ENCODE data around the gene C2CD4C.
"Not testable (repeated sequence)": the region's sequence is repeated elsewhere in the genome, so short reads cannot be mapped to it uniquely, and the experiment has no call there.

C2CD4C gene, protein sequence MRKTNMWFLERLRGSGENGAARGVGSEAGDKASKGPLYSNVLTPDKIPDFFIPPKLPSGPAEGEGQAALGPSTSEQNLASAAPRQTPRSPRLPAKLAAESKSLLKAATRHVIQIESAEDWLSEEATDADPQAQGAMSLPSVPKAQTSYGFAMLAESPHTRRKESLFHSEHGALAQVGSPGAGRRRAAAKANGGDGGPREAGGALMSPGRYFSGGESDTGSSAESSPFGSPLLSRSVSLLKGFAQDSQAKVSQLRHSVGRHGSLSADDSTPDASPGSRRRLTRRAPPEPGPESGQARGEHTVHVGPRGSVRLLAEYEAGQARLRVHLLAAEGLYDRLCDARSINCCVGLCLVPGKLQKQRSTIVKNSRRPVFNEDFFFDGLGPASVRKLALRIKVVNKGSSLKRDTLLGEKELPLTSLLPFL

DNA sequence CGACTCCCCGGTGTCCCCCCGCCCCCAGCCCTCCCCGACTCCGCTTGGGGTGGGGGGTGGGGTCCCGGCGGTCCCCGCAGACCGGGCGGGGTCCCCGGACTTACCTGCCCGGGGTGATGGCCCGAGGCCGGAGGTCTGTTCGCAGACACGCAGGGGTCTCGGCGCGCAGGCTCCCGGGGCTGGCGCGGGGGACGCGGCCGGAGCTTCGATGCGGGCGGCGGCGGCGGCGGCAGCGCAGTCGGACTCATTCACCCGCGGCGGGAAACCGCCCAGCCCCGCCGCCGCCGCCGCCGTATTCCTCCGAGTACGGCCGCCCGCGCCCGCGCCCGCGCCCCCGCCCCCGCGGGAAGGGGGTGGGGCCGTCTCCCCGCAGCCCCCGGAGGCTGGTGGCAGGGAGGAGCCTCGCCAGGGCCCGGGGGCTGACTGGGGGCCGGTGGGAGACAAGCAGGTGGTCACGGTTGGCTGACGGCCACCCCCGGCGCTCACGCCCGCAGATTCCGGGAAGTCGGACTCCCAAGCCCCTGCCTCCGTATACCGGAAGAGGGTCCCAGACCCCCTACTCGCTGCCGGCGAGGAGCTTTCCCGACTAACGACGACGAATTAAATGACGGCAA, at the start of gene C2CD4C:
C2CD4C (minus strand) TSS at position 246 of the 614 bp plus-strand sequence. CDS start 786 bp downstream, outside the sequence.
- peak; percentile 40 for DNase-seq

DNA sequence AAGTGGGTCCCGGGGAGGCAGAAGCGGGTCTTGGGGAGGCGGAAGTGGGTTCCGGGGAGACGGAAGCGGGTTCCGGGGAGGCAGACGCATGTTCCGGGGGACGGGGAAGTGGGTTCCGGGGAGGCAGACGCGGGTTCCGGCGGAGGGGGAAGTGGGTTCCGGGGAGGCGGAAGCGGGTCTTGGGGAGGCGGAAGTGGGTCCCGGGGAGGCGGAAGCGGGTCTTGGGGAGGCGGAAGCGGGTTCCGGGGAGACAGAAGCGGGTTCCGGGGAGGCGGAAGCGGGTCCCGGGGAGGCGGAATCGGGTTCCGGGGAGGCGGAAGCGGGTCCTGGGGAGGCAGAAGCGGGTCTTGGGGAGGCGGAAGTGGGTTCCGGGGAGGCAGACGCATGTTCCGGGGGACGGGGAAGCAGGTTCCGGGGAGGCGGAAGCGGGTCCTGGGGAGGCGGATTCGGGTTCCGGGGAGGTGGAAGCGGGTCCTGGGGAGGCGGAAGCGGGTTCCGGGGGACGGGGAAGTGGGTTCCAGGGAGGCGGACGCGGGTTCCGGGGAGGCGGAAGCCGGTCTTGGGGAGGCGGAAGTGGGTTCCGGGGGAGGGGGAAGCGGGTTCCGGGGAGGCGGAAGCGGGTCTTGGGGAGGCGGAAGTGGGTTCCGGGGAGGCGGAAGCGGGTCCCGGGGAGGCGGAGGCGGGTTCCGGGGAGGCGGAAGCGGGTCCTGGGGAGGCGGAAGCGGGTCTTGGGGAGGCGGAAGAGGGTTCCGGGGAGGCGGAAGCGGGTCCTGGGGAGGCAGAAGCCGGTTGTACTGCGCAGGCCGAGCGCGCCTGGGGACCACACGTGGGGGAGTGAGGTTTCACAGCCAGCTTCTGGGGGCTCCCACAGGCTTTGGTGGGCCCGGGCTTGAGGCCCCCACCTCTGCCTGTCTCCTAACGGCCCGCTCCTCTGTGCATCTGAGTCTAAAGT, 49.4 kb upstream of the C2CD4C start:
- no peak for DNase-seq

DNA sequence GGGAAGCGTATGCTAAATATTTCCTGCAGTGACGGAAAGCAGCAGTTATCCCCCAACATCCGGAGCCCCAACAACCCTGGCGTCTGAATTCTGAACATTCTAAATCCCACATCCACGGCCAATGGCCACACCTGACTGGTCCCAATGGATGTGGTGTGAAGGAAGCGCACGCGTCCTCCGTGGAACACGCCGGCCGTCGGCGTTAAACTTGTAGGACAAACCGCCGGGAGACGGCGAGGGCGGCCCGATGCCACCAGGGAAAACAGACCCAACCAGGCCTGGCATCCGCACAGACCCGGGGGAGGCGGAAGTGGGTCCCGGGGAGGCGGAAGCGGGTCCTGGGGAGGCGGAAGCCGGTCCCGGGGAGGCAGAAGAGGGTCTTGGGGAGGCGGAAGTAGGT, 48.7 kb upstream of the C2CD4C start:
- no peak for DNase-seq

DNA sequence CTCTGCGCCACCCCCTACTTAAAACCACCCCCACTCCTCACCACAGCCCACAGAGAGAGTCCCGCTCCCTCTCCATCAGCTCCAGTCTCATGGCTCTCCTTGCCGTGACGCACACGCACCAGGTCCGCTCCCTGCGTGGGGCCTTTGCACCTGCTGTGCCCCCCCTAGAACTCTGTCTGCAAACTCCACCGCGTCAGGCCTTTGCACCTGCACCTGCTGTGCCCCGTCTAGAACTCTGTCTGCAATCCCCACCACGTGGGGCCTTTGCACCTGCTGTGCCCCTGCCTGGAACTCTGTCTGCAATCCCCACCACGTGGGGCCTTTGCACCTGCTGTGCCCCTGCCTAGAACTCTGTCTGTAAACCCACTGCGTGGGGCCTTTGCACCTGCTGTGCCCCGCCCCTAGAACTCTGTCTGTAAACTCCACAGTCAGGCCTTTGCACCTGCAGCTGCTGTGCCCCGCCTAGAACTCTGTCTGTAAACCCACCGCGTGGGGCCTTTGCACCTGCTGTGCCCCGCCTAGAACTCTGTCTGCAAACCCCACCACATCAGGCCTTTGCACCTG, 47.7 kb upstream of the C2CD4C start:
- no peak for DNase-seq

DNA sequence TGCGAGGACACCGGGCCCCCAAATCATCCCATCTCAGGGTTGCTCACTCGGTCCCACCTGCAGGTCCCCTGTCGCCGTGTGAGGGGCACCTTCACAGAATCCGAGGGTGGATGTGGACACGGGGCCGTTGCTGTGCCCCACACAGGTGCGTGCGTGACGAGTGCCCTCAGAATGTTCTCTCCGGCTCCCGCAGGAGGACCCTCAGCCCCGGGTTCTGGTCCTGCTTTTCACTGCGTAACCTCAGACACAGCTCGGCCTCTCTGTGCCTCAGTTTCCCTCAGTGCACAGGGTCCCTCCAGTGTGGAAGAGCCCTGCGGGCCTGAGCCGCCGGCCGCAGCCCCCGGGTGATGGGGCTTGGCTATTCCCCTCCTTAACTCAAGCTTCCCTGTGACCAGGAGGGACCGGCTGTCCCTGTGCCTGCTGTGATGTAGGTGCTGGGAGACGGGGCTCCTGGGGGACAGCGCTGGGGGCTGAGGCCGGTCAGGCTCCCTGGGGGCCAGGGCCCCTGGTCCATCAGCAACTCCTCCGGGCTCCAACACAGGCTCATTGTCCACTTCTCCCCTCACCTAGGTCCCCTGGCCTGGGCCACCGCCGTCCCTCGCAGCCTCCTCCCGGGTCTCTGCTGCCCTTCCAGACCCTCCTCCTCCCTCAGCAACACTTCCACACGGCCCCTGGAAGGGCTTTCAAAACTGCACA, 47.1 kb upstream of the C2CD4C start:
- no peak for DNase-seq

DNA sequence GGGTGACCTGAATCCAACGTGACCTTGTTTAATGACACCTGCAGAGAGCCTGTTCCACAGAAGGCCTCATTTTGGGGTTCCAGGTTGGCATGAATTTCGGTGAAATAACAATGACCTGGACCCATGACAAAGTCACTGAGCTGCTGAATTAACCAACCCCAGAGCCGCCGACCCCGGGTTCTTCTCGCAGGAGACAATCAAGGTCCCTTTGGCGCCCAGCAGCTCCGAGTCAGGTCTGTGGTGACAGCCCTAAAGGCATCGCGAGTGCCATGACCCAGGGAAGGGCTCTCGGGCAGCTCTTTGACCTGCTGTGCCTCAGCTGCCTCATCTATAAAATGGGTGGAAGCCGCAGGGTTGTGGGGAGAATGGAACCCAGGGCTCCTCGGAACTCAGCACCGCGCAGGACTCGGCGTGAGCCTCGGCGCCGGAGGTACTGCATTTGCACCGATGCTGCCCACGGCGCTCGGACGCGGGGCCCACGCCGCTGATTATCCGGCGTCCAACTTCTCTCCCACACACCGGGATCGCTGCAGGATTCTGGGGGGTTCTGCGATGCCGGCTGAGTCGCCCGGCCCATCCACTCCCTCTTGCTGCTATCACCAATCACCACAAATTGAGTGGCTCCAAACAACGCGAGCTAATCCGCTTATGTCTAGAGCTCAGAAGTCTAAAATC, 46.2 kb upstream of the C2CD4C start:
- no peak for DNase-seq

DNA sequence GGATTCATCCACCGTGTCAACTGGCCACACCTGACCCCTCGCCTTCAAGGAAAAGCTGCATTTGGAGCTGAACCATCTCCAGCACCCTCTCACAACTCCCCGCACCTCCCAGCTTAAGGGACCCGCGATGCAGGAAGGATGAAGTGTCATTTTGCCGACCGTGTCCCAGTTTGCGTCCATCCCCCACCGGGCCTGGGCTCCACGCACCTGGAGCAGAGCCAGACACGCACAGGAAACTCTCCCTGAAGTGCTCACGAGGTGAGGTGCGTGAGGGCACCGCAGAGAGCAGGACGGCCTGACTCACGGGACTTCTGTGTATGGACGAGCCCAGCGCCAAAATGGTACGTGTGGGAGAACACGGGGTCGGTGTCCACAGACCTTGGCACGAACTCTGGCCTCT, 44.7 kb upstream of the C2CD4C start:
- DNase-seq = no peak

DNA sequence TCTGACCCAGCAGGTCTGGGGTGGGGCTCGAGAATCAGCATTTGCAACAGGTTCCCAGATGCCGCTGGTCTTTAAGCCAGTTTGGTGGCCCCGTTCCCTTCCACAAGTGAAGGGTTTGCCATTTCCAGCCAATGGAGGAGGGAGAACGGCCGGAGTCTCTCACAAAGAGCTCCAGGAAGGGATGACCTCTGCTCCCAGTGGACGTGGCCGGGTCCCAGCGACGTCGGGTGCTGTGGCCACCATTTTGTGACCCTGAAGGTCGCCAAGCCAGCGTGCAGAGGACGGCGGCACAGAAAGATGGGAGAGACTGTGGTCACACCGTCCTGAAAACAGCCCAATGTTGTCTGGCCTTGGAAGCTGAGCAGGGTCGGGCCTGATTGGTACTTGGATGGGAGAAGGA, 43.9 kb upstream of the C2CD4C start:
- DNase-seq = no peak

DNA sequence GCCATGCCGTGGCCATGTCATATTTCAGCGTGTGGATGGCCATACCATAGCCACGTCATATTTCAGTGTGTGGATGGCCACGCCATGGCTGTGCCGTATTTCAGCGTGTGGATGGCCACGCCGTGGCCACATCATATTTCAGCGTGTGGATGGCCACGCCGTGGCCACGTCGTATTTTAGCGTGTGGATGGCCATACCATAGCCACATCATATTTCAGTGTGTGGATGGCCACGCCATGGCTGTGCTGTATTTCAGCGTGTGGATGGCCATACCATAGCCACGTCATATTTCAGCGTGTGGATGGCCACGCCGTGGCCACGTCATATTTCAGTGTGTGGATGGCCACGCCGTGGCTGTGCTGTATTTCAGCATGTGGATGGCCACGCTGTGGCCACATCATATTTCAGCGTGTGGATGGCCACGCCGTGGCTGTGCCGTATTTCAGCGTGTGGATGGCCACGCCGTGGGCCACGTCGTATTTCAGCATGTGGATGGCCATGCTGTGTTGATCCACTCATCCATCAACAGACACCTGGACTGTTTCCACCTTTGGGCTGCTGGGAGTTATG, 42.0 kb upstream of the C2CD4C start:
- DNase-seq = not testable (repeated sequence)

DNA sequence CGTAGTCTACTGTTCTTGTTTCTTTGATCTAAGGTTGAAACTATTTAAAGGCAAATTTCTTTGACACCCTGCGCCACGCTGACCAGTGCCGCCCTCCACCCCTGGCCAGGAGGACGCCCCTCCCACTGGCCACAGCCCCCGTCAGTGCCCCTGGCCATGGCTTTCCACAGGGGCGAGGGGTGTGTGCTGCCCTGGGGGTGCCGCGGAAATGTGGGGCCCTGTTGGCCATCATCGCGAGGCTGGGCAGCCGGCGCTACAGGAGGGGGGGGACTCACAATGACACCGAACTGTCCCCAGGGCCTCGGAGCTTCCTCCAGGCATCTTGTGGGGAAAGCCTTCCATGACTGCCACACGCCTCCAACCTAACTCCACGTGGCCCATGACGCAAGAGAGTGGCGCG, 41.0 kb upstream of the C2CD4C start:
- DNase-seq = no peak

DNA sequence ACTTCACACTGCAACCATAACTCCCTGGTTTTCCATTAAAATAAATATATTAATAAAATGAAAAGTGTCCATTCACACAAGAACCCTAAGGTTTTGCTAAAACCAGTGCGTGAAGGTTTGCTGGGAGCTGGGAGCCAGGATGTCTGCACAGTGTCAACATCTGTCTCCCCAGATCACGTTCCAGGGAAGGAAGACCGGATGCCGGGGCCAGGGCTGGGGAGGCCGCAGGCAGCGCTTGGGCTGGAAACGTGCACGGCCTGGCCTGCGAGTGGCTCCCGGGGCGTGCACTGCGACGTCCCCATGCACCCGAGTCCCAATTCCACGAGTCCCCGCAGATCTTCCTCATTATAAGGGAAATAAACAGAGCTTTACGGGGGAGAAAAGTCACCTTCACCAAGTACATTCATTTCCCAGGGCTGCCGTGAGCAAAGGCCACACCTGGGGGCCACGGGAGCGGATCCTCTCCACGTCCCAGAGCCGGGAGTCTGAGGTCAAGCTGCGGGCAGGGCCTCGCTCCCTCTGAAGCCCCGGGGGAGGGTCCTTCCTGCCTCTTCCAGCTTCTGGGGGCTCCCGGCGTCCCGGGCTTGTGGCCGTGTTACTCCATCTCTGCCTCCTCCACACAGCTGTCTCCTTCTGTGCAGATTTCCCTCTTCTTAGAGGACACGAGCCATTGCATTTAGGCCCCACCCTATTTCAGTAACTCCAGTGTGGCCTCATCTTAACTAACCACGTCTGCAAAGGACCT, 39.0 kb upstream of the C2CD4C start:
- DNase-seq = peak; percentile 56

DNA sequence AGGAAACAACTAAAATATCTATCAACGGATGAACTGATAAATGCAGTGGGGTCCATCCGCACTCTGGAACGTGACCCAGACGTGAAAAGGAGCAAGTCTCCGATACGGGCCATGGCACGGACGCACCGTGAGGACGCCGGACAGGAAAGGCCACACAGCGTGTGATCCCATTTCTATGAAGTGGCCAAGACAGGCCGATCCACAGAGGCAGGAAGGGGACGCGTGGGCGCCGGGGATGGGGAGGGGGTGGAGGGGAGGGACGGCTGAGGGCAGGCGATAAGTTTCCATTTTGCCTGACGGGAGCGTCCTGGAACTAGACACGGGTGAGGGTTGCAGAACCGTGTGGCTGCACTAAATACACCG, 38.1 kb upstream of the C2CD4C start:
- DNase-seq = no peak

DNA sequence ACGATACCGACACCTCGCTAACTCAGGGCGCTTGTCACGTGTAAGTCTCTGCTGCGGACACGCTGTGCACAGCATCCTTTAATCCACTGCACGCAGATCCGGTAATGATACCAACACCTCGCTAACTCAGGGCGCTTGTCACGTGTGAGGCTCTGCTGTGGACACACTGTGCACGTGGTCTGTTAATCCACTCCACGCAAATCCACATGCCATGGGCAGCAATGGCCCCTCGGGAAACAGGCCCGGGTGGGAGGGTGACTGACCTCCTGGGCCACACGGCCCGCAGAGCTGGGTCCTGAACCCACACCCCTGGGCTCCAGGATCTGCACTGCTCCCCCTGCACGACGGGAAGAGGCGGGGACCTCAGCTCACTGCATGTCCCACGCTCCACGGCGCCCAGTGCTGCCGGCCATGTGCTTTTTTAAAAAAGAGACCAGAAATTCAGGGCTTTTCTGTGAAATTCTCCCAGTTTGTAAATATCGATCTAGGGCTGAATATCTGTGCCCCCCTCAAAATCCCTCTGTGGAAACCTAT, 35.8 kb upstream of the C2CD4C start:
- no peak for DNase-seq

DNA sequence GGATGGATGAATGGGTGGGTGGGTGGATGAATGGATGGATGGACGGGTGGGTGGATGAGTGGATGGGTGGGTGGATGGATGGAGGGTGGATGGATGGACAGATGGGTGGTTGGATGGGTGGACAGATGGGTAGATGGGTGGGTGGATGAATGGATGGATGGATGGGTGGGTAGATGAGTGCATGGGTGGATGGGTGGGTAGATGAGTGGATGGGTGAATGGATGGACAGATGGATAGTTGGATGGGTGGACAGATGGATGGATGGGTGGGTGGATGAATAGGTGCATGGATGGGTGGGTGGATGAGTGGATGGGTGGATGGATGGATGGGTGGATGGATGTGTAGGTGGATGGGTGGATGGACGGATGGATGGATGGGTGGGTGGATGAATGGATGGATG, 34.1 kb upstream of the C2CD4C start:
- no peak for DNase-seq

DNA sequence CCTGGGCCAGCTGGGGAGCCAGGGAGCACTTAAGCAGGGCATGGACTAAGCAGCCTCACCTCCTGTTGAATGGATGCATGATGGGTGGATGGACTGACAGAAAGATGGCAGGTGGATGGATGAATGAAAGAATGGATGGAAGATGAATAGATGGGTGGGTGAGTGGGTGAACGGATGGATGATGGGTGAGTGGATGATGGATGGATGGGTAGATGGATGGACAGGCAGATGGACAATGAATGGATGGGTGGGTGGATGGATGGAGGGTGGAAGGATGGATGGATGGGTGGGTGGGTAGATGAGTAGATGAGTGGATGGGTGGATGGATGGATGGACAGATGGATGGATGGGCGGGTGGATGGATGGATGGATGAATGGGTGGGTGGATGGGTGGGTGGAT, 33.1 kb upstream of the C2CD4C start:
- no peak for DNase-seq

DNA sequence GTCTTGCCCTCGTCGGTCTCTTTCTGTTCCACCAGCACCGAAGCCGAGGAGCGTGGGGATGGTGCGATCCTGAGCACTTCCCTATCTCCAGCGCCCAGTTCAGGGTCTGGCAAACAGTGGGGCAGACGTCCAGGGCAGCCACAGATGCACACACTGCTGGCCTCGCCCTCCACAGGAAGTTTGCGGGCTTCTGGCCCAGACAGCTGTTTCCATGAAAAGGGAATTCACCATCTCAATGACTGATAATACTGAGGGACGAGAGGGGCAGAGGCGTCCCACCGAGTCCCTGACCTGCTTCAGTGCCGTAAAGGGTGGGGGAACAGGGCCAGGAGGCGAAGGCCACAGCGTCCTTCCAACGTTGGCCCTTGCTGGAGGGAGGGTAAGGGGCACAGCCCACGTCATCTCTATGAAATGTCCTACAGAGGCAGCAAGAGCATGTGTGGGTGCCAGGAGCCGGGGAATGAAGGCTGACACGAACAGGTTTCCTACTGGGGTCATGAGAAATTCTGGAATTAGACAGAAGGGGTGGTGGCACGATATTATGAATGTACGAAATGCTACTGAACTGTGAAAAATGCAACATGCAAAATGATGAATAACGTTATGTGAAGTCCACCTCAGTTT, 32.4 kb upstream of the C2CD4C start:
- peak; percentile 66 for DNase-seq

DNA sequence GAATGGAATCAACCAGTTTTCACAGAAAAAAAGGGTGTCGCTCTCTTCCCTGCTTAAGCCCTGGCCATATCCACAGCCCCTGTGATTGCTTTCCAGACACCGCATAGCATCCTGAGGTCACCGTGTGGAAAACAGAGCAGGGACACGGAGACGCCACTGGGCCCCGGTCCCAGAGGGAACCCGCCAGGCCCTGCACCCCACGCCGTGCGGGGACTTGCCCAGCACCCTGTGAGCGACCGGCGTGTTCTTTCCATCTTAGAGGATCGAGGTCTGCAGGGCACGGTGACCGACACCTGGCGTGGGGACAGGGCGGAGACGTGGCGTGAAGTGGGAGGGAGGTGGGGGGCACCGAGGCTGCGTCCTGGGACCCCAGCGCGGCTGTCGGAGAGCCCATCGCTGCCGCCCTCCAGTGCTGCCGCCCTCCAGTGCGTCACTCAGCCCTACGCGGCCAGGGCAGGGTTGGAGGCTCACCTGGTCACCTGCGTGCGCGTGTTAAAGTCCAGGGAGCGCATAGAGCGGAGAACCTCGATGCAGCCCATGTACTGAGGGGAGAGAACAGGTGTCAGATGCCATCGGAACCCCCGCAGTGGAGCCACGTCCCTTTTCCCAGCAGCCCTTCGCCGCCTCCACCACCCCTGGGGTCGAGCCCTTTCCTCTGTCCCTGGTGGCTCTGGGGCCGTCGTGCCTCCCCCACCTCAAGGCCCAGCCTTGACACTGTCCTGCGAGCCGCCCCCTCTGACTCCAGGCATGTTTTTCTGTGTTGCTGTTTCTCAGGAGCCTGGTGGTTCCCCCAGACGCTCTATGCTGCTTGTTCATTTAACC, 31.7 kb upstream of the C2CD4C start:
- no peak for DNase-seq

DNA sequence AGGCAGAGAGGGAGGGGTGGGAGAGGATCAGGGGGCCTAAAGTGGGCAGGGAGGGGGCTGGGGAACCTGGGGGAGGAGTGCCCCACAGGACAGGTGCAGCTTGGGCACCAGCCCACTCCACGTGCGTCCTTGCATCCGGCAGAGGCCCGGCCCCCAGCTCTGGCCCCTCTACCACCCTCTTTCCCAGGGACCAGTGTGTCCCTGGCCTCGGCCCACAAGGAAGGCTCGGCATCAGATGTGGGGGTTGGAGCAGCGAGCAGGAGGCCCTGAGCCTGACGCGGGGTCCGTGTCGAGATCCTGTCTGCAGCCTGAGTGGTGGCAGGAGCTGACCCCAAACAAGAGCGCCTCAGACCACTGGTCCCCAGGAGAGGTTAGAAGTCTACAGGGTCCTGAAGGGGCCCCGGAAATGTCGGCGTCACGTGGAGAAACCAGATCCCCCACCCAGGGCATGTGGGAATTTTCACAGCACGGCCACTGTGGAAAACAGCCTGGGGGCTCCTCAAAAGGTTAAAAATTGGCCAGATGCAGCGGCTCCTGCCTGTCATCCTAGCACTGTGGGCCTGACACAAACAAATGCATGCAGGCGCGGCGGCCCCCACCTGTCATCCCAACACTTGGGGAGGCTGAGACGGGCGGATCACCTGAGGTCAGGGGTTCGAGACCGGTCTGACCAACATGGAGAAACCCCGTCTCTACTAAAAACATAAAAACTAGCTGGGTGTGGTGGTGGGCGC, 30.4 kb upstream of the C2CD4C start:
- no peak for DNase-seq

All from femur (tissue), 1 donor.